Inferior parietal cortex (tissue), 1 donor: Measurements from ENCODE around the gene SNCG.

Experiments used
- DNase-seq: peaks from one replicate; pipeline ENCODE4 v3.0.0-alpha.2; 2016; ENCODE audit errors: extremely low spot score

The SNCG gene

DNA sequence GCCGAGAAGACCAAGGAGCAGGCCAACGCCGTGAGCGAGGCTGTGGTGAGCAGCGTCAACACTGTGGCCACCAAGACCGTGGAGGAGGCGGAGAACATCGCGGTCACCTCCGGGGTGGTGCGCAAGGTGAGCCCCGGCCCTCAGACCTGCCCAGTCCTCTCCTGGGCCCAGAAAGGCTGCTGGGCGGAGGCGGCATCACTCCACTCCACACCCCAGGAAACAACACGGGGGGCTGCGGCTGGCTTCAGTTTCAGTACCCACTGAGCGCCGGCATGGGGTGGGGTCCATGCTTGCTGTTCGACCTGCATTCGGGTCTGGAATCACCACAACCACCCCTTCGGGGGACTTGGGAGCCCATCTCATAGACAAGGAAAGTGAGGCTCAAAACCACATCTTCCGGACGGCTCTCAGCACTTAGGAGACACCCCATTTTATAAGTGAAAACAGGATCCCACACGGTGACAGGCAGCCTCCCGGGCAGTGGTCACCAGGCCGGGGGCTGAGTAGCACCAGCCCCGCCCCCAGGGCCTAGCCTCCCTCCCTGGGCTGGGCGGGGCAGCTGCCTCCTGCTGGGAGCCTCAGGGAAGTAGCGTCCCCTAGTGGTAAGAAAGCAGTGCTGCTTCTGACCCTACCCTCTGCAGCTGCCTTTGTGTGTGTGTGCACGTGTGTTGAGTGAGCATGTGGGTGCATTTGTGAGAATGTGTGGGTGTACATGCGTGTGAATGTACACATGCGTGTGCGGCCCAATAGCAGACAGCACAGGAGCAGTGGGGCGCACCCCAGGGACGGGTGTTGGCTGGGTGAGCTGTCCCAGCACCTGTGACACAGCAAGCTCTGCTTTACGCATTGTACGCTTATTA lies 1.8 kb downstream of the SNCG start:
- peak; percentile 47 for DNase-seq

DNA sequence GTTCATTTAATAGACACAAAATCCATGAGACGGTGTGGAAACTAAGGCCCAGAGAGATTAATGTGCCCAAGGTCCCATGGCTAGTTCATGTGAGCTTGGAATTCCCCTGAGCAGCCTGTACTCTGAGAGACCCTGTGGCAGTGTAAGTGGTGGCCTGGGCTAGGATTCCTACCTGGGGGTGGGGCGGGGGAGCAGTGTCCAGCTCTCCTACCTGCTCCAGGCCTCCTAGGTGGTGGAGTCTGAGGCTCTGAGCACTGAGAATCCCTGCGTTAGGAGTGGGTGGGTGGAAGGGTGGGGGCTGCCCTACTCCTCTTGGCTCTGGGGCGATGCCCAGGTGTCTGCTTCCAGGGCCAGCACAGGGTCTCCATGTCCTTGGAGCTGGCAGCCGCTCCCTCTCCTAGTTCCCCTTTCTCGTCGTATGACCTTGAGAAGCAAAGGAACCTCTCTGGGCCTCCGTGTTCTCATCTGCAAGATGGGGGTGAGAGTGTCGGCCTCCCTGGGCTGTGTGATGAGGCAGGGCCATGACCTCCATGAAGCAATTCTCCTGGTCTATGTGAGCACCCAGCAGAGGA lies 2.5 kb downstream of the SNCG start:
- no peak for DNase-seq

DNA sequence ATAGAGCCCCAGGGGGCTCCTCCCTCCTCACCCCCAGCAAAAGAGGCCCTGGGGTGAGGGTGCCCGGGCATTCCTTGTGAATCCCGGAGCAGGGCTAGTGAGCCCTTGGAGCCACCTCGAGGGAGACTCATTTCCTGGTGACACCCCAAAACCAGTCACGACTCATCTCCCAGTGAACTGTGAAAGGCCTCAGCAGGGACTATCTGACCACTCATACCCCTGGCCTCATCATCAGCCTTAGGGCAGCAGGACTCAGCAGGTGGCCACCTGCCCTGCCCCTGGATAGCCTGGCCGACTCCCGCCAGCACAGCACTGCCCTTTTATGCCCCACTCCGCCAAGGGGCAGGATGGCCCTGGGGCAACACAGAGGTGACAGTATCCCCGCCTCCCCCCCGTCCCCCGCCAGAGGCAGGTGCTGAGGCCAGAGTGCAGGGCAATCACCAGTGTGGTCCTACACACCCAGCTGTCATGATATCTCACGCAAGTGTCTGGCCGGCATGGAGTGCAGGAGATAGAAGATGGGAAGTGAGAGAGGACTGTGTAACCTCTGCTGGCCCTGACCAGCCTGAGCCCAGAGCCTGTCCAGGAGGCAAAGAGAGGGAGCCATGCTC lies 3.2 kb downstream of the SNCG start:
- no peak for DNase-seq

DNA sequence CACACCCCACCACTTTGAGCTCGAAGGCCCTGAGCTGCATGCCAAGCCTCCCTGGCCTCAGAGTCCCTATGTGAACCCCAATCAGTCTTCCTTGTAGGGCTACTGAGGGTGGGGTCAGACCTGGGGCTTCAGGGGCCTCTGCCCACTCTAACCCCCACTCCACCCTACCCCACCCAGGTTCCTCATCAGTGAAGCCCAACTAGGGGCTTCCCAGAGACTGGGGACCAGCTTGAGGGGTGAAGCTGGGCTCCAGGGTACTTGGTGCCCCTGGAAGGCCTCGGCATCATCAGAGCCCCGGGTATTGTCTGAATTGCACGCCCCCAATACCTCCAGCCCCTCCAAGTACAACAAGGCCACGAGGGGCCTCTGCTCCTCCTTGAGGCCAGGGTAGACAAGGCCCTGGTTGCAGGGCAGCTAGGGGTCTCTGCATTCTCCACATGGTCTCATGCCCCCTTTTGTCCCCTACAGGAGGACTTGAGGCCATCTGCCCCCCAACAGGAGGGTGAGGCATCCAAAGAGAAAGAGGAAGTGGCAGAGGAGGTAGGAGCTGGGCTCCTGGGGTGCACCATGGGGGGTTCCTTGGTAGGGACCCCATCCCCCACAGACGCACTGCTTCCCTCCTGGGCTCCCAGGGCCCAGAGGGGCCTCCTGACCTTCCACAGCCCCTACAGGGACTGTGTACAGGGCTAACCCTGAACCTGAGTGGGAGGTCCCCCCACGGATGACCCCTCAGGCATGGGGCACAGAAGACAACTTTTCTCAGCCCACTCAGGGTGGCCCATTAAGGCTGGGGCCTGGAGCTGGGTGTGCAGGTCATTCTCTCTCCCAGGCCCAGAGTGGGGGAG lies 4.0 kb downstream of the SNCG start:
- no peak for DNase-seq

DNA sequence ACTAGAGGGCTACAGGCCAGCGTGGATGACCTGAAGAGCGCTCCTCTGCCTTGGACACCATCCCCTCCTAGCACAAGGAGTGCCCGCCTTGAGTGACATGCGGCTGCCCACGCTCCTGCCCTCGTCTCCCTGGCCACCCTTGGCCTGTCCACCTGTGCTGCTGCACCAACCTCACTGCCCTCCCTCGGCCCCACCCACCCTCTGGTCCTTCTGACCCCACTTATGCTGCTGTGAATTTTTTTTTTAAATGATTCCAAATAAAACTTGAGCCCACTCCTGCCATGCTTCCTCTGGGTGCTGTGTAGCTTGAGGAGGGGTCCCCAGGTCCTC lies 4.5 kb downstream of the SNCG start:
- DNase-seq, result no peak

DNA sequence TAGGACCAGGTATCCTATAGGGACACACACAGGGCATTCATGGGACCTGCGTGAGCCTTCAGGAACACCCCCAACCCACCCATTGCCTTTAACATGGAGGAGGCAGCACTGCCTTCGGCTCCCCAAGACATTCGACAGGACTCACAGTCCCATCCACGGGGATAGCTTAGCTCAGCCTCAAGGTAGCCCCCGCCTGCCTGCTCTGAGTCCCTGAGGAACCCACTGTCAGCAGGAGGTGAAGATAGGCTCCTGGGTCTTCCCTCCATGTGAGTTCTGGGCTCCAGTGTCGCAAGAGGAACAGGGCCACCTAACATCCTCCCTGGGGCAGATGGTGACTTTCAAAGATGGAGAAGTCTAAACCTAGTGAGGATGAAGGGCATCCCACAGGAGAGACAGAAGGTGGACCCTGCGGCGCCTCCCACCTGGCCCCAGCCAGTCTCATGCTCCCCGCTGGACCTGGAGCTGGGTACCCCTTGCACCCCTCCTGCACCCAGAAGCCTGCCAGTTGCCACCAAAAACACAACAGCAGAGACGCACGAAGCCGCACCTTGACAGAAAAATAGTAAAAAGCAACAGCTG lies 5.0 kb downstream of the SNCG start:
- no peak for DNase-seq

DNA sequence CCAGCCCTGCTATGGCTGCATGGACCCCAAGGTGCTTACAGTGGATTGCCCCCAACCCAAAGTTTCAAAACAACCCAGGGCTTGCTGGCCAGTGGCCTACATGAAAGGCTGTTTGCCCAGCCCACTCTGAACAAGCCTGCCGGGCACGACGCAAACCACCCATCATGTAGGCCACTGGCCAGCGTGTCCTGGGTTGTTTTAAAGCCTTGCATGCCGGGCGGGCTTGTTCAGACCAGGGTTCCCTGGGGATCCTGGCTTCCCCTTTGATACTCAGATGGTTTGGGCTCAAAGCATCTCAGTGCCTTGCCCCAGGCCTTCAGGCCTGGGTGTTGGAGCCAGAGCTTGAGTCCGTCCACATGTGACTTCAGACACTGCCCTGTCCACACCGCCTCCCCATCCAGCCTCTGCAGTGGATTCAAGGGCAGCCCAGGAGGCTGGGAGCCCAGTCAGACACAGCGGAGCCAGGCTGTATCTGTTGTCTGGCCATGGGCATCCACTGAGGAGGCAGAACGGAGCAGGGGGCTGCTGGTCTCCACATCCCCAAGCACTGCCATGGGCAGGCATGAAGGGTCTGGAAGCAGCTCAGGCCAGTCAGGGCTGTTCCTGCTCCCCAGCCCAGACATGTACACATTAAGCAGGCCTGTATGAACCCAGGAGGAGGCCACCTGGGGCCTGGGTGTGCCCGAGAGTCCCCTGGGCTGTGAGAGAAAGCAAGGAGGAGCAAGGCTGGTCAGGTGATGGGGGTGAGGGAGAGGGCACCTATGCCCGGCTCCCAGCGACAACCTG lies 5.9 kb downstream of the SNCG start:
- DNase-seq, result no peak

DNA sequence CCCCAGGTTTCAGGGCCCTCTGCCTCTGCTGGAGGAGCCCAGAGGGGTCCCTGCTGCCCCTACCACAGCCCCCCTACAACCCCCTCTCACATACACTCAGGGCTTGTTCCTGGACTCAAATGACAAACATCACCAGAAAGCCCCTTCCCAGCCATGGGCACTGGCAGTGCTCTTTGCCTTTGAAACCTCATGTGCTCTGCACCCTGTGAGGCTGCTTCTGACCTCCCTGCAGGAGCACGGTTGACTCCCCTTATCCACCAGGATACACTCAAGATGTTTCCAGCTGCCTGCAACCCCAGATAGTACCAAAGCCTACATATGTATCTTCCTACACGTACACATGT lies 6.4 kb downstream of the SNCG start:
- DNase-seq, result no peak

DNA sequence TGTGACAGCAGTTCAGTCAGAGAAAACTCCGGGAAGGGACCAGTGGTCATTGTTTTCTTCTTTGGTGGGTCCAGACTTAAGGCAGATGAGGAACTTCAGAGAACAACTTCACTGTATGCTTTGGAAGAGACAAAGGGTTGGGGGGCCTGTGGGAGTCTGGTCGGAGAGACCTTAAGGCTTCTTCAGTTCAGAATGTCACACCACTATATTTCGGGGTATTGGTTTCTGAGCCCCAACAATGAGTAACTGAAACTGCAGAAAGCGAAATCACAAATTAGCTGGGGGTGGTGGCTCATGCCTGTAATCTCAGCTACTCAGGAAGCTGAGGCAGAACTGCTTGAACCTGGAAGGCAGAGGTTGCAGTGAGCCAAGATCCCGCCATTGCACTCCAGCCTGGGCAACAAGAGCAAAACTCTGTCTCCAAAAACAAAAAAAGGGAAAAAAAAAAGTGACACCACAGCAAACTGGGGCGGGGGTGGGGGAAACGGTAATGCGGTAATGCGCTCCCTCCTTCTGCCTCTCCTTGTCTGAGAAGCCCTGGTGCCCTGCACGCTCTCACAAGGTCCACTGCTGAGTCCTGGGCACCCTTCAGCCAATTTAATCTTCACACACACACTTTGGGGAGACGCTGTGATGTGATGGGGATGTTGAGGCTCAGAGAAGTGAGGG lies 7.7 kb downstream of the SNCG start:
- no peak for DNase-seq

DNA sequence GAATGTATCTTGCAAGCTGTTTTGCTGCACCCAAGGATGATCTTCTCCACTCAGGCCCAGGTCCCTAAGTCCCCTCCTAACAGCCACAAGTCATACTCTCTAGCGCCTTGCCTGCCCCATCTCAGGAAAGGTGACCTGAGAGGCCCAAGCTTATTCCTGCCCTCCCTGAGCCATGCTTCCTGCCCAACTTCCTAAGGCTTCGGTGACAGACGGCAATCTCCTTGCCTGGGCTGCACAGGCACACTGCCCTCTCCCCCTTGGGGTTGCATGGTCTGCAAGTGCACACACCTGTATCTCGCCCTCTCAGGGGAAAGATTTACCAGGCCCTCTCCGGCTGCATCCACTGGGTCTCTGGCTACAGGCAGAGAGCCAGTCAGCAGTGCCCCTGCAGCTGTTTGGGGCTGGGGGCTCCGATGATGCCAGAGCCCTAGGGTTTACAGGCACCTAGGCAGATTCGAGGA lies 9.1 kb downstream of the SNCG start:
- no peak for DNase-seq

DNA sequence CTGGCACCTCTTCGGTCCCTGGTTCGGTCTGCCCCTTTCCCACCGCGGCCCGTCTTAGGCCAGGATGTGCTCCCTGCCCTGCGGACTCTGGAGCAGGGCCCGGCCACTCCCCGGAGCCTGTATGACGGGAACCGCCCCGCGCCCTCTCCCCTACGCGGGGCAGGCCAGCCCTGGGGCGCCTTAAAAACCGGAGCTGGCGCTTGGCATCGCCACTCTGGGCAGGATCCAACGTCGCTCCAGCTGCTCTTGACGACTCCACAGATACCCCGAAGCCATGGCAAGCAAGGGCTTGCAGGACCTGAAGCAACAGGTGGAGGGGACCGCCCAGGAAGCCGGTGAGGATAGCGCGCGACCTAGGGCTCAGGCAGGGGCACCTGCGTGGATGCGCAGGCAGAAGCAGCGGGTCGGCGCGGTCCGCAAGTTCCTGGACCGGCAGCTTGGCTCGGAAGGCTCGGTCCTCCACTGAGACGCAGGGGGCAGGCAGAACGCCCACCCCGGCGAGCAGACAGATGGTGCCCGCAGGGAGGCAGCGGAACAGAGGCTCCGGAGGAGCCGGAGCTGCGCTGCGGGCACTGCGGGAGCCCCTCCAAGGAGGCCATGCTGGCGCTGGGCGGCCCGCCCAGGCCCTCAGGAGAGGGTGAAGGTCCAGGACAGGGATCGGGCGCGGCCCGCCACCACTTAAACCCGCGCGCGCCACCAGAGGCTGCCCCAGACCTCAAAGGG lies 10.0 kb downstream of the SNCG start, which contains the start of gene ADIRF:
Gene ADIRF, plus strand, starts transcription at position 212 of the 723 bp plus-strand sequence. Its CDS starts 63 bp downstream, at position 275.
- DNase-seq, result no peak

DNA sequence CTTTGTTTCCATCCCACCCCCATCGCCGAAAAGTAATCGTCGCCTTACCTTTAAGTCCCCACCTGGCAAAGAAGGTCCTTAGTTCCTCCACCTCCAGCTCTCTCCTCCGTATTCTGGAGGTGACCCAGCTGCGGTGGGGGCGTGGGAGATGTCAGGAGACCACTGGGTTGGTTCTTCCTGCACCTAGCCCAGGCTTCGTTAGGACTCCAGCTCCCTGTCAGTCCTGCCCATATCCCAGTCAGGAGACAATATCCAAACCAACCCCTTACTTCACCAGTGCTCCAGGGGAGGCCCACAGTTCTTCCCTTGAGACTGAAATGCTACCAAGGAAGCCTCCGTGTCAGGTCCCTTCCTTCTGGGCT lies 10.6 kb downstream of the SNCG start:
- DNase-seq, result no peak

DNA sequence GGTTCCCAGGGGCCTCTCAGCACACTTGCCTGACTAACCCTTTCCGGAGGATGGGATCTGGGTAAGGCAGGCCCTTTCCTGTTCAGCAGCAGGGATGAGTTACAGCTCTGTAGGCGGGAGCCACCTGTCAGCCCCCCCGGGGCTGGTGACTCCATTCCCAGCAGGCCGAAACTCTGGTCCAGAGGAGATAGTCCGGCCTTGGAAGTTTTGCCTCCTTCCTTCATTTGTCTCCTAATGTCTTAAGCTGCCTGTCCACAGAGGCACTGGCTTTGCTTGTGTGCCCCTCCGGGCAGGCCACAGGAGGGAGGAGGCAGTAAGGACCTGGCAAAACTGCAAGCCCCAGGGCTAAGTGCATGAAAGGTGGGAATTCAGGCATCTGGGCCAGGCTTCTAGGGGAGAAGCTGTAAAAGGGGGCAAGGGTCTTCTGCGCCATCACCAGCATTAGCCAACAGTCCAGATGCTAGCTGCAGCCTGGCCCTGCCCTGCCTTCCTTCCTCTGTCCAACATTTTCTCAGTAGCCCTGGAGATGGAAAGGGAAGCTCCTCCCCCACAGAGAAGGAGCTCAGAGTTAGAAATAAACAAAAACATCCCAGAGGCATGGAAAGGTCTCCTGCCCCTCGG lies 11.1 kb downstream of the SNCG start:
- DNase-seq, result no peak

DNA sequence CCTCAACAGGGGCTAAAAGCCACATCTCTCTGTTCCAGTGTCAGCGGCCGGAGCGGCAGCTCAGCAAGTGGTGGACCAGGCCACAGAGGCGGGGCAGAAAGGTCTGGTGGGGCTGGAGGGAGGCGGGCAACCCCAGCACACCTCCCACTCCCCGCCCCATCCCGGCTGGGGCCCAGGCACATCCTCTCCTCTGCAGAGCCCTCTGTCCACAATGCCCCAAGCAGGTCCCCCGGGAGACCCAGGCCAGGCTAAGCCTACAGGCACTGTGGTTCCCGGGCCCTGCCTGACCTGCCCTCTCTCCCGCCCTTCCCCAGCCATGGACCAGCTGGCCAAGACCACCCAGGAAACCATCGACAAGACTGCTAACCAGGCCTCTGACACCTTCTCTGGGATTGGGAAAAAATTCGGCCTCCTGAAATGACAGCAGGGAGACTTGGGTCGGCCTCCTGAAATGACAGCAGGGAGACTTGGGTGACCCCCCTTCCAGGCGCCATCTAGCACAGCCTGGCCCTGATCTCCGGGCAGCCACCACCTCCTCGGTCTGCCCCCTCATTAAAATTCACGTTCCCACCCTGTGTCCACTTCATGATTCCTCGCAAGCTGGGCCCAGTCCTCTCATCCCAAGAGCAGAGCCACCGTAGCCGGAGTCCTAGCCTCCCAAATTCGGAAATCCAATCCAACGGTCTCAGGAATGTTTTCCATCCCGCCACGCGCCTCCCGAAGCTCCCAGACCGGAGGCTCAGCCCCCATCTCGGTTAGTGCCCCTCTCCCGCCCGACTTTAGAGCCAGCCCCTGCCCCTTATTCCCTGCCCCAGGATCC lies 12.0 kb downstream of the SNCG start:
- no peak for DNase-seq

DNA sequence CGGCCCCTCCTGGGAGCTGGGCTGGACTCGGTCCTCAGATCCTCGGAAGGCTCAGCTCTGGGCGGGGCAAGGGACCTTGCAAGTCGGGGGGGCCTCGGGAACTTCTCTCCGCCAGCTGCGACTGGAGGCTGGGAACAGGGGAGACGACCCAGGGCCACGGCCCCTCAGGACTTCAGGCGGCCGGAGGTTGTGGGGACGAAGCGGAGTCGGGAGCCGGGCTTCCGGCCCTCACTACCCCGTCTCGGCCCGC lies 12.5 kb downstream of the SNCG start:
- DNase-seq, result no peak

DNA sequence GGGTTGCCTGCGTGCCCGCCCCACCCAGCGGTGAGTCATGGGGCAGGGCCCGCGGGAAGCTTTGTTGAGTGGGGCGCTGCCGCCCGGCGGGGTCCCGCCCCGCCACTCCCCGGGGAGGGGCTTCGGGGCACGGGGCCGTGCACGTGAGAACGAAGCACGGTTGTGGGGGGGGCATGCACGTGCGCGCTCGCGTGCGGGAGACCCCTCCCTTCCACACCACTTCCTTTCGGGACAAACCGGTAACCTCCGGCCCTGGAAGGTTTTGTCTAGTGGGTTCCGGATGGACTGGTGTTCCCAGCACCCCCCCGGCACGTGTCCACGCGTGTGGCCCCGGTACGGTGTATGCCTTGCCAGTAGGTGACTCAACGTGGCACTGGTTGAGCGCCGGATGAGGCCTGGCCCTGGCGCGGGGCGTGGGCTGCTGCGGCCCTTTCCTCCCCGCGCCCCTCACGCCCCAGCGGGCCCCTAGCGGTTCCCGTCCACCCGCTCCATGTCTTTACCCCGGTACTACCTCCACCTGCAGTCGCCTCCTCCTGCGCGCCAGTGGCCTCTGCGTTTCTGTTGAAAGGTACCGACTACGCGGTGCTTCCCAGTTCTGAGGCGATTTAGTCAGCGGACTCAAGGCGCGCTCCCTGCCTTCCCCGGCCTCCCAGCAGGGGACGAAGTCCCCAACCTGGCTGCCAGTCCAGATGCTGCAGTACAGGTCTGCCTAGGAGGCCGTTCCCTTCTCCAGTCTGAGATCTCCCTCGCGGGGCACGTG lies 13.0 kb downstream of the SNCG start:
- DNase-seq, result no peak

DNA sequence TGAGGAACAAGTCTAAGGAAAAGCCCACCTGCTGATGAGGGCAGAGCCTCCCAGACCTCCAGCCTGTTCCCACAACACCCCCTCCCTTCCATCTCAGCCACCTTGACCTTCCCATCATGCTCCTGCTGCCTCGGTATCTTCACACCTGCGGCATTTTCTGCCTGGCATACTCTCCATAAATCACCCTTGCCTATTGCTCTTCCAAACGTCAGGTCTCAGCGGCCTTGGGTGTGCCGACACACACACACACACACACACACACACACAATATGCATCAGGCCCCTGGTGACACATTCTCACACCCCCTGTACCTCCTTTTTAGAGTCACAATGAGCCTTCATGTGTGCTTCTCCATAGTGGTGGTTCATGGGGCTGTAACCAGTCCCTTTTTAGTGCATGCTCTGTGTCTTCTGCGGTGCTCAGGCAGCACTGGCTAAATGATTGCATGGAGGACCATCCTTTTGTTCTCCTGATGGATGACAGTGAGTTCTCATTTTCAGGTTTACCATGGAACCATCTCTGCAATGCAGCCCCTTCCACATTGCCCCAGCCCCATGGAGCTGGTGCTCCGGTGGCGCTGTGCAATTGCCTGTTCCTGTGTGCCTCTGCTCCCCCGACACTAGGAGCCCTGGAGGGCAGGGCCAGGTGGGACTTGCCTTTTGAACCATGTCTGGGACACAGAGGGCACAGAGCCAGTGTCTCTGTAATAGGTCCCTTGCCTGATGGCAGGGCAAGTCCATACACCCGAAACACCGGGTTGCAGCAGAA lies 14.4 kb downstream of the SNCG start:
- DNase-seq, result no peak
